PC-9 (cell line): Measurements from ENCODE around the gene ZMYND19.

Source experiments
- EZH2 ChIP-seq: fragments of 200-600 bp; sonication (generic); IDR thresholded peaks from 2 replicates; pipeline ENCODE4 v1.8.0; 2017; ENCODE audit warnings: antibody characterized with exemption, low read depth
- TF ChIP-seq, protein P1 (sequence below): fragments of 200-600 bp; sonication (generic); conservative IDR thresholded peaks from 2 replicates; pipeline ENCODE4 v1.6.1; 2017; ENCODE audit warnings: mixed run types, antibody characterized with exemption, mild to moderate bottlenecking, moderate library complexity

DNA sequence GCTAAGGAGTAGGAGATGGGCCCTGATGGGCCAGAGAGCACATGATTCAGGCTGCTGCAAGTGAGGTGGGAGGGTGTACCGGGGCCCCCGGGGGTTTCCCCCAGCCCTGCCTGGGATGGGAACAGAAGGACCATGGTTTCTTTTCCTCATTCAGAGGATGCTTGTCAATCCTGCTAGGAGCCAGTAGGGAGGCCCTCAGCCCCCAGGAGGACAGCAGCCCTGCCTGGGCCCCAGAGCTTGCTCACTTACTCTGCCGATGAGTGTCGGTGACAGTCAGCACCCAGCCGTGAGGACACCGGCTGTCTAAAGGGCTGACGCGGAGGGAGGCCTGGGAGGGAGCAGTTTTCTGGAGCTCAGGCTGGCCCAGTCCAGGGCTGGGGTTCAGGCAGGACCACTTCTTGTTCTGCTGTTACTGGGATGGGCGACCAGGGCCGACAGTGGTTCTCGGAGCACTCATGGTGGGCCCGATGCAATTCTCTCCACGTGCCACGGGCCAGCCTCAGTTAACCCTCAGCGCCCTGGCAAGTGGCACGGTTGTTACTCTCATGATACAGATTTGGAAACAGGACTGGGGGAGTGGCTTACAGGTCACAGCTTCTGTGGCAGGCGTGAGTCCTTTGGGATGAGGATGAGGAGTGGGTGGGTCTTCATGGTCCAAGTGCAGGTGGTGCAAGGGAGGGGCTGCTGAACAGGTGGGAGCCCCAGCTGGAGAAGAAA lies 17.0 kb upstream of the ZMYND19 start:
- TF ChIP-seq, protein P1, sequence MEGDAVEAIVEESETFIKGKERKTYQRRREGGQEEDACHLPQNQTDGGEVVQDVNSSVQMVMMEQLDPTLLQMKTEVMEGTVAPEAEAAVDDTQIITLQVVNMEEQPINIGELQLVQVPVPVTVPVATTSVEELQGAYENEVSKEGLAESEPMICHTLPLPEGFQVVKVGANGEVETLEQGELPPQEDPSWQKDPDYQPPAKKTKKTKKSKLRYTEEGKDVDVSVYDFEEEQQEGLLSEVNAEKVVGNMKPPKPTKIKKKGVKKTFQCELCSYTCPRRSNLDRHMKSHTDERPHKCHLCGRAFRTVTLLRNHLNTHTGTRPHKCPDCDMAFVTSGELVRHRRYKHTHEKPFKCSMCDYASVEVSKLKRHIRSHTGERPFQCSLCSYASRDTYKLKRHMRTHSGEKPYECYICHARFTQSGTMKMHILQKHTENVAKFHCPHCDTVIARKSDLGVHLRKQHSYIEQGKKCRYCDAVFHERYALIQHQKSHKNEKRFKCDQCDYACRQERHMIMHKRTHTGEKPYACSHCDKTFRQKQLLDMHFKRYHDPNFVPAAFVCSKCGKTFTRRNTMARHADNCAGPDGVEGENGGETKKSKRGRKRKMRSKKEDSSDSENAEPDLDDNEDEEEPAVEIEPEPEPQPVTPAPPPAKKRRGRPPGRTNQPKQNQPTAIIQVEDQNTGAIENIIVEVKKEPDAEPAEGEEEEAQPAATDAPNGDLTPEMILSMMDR = no peak
- no peak for TF ChIP-seq EZH2
